HG03571 (cell line): ENCODE data around the gene GLP1R.

Experiments
- ATAC-seq: cut with Tn5 transposase; IDR thresholded peaks from one replicate; pipeline ENCODE4 v1.9.1; 2021; ENCODE audit not compliant: unreplicated experiment

Gene GLP1R

DNA sequence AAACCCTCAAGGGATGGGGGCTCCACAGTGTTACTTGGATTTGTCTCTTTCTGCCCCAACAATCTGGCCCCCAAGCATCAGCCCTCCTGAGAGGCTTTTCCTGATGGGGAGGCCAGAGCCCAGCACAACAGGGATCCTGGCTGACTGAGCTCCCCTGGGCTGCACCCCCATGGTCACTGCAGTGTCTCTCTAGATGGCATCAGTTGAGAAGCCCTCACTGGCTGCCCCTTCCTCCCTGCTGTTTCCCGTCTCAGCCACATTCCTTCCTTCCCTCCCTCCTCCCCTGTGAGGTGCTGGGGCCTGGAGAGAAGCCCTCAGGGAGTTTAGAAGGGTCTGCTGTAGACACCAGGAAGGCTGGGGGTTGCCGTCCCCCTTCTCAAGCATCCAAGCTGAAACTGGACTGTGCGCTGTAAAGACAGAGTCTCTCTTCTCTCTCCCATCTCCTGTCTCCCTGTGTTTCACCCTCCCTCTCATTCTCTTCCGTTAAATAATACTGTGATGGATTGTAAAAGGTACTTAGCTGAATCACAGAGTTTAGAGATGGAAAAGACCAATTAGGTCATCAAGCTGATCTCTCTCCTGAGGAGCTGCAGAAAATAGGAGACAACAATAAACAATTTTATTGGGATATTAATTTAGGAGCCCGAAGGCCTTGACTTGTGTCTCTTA lies 36.7 kb downstream of the GLP1R start:
- ATAC-seq, result no peak

DNA sequence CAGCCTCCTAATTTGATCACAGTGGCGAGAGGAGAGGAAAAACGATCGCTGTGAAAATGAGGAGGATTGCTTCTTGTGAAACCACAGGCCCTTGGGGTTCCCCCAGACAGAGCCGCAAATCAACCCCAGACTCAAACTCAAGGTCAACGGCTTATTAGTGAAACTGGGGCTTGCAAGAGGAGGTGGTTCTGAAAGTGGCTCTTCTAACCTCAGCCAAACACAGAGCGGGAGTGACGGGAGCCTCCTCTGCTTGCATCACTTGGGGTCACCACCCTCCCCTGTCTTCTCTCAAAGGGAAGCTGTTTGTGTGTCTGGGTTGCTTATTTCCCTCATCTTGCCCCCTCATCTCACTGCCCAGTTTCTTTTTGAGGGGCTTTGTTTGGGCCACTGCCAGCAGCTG lies 37.7 kb downstream of the GLP1R start:
- ATAC-seq, result no peak

DNA sequence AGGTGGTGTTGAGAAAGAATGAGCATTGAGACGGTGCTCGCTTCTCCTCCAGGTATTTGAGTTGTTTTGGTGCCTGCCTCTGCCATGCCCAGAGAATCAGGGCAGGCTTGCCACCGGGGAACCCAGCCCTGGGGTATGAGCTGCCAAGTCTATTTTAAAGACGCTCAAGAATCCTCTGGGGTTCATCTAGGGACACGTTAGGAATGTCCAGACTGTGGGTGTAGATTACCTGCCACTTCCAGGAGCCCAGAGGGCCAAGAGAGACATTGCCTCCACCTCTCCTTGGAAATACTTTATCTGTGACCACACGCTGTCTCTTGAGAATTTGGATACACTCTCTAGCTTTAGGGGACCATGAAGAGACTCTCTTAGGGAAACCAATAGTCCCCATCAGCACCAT lies 38.1 kb downstream of the GLP1R start:
- ATAC-seq, result no peak

GRCh38 chr6:39087197-39087596 lies 38.6 kb downstream of the GLP1R start:
- ATAC-seq, result no peak

DNA sequence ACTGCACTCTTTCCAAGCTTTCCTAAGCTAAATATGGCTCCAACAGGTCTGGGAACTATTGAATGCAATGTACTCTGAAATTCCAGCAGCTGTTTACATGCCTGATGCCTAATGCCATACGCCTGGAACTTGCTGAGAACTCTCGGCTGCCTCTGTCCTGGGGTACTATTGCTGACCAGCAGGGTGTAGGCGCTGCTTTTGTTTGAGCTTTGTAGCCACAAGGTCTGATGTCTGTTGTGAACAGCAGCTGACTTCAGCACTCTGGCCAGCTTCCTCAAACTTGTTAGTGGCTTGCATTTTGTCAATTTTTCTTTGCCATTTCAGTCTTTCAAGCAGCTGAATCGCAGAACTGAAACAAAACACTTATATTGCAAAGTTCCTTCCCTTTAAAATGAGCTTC lies 39.8 kb downstream of the GLP1R start:
- ATAC-seq, result no peak

DNA sequence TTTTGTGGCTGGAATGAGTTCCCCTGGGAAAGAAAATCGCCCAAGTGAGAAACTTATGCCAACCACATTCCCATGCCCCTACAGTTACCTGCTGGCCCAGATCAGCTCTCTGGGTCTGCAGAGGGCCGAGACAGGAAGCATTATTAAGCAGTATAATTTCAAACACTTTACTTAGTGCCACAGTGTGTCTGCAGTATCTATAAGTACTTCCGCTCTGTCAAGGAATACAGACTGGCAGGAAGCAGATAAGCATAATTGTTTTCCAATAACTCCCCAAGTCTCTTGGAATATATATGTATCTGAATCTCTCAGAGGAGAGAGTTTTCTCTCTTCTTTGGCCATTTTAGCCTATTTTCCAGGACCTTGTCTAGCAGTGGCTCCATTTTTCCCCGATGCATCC lies 41.5 kb downstream of the GLP1R start:
- no peak for ATAC-seq

DNA sequence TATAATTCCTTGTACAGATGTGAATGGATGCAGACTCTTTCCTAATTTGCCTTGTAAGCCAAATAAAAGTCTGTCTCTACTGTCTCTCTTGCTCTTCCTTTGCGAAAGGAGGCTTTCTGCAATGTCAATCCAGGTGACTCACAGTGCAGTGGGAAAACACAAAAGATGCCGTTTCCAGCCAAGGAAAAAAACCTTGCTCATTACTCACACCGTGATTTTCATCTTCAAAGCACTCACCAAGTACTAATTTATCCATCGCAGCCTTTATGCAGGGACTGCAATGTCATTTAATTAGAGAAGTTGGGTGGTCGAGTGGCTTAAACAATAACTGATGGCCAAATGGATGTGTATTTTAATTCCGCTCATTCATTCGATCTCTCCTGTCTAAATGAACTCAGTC lies 42.6 kb downstream of the GLP1R start:
- no peak for ATAC-seq

- ATAC-seq, result no peak
These were observed 43.5 kb downstream of the GLP1R start for GRCh38 chr6:39092124-39092523.

GRCh38 chr6:39093149-39093708 lies 44.6 kb downstream of the GLP1R start:
- ATAC-seq, result no peak

DNA sequence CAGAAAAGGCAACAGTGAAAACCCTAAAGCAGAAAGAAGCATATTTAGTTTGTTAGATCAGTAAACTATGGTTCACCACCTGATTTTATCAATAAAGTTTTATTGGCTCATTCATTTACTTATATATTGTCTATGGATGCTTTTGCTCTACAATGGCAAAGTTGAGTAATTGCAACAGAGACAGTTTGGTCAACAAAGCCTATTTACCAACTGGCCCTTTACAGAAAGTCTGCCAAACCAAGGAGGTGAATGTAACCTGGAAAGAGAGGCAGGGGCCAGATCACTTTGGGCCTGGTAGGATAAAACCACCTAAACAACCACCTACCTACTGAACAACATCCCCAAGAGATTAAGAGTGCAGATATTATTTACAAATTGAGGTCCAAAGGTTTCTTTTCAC lies 47.0 kb downstream of the GLP1R start:
- no peak for ATAC-seq

DNA sequence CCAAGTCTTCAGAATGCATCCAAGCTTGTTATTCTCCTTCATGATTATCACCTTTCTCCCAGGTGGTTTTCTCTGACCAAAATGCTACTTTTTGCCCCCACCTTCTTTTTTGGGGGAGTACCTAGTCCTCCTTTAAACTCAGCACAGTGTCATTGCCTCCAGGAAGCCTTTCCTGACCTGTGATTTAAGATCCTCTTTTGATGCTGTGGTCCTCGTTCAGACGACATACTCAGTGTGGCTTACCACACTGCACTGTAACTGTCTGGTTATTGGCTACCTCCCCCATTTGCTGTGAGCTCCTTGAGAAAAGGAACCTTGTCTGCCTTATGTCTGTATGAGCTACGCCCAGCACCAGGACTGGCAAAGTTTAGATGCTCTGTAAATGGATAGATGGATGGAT lies 51.8 kb downstream of the GLP1R start:
- ATAC-seq, result no peak

DNA sequence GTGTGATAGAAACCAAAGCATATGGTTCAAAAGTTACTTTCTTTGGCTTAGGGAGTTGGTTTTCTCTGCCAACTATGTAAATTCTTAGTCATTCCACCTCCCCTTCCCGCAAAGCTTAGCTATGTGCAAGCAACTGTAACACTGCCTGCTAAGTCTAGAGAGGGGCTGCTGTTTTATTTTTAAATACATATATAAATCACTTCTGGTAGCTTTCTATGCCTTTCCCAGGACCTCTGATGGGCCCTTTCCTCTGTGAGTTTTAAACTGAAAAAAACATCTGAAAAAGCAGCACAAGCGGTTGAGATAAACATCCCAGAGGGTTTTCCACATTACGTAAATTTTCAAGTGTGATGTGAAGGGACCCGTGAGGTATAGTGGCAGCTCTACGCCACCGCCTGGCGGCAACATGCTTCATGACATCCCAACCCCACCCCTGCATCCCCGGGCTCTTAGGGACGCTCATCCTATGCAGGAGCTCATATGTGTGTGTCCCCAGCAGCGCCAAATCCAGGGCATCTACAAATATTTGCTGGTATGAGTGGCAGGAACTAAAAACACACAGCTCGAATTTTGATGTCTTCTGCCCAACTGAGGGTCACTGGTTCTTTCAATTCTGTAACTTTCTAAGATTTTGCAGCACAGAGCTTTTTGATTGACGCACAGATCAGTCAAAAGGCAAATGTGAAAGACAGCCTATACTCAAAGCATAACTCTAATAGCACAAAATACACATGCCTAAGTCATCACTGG lies 53.7 kb downstream of the GLP1R start:
- ATAC-seq, result no peak

DNA sequence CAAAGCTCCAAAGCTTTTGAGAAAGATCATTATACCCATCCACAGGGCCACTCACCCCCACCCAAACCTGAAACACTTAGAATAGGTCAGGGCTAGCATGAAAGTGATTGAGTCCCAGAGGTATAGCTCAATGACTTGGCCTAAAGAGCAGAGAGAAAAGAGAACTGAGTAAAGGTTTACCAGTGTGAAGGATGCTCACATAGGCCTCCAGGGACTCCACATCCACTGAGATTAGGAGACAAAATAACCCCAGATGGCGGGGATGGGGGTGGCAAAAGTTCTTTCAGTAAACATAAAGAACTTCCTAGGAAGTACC lies 54.2 kb downstream of the GLP1R start:
- no peak for ATAC-seq

DNA sequence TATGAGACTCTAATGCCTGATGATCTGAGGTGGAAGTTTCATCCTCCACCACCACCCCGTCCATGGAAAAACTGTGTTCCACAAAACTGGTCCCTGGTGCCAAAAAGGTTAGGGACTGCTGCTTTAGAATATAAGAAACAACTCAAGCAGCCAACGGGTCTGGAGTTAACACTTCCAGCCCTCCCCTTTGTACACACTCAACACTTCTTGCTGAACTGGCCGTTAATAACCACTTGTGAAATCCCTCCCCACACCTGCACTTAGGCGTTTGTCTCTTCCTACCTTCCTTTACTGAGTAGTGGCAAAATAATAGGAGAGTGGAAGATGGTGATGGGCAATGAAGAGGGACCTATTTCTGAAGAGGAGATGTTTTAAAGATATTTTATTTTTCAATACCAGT lies 55.9 kb downstream of the GLP1R start:
- no peak for ATAC-seq

DNA sequence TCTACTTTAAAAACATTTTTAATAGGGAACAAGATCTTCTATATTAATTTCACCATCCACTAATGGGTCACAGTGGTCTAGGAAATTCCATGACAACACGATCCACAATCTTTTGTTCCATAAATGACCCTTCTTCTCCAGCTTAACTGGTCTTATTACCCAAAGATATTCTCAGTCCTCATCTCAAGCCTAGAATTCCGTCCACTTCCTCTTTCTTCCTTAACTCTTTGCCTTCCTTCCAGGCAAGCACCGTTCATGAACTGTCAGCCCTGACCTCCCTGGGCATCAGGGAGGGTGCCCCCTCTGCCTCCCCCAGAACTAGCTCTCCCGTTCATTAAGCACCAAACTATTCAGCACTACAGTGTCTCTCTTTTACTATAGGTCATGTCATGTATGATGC lies 58.5 kb downstream of the GLP1R start:
- no peak for ATAC-seq

DNA sequence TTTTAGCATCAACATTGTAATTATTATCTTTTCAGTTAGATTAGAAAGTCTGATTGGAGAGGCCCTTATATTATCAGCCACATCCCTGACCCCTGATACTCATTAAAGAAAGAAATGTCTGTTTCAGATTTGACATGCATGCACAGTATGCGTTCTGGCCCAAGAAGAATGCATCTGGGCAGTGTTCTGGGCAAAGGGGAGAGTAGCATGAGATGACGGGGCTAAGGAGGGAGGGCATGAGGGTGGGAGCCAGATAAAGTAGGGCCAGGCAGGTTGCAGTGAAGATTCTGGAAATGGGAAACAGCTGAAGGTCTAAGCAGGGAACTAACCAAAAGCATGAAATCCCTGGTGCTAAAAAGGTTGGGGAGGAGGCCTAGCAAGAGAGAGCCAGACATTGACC lies 59.1 kb downstream of the GLP1R start:
- no peak for ATAC-seq

GRCh38 chr6:39108041-39108839 lies 59.7 kb downstream of the GLP1R start:
- ATAC-seq, result no peak

GRCh38 chr6:39111280-39111679 lies 62.7 kb downstream of the GLP1R start:
- no peak for ATAC-seq

- no peak for ATAC-seq
These were observed 65.2 kb downstream of the GLP1R start for GRCh38 chr6:39113788-39114187.

GRCh38 chr6:39114388-39114703 lies 65.8 kb downstream of the GLP1R start:
- peak; percentile 12 for ATAC-seq

DNA sequence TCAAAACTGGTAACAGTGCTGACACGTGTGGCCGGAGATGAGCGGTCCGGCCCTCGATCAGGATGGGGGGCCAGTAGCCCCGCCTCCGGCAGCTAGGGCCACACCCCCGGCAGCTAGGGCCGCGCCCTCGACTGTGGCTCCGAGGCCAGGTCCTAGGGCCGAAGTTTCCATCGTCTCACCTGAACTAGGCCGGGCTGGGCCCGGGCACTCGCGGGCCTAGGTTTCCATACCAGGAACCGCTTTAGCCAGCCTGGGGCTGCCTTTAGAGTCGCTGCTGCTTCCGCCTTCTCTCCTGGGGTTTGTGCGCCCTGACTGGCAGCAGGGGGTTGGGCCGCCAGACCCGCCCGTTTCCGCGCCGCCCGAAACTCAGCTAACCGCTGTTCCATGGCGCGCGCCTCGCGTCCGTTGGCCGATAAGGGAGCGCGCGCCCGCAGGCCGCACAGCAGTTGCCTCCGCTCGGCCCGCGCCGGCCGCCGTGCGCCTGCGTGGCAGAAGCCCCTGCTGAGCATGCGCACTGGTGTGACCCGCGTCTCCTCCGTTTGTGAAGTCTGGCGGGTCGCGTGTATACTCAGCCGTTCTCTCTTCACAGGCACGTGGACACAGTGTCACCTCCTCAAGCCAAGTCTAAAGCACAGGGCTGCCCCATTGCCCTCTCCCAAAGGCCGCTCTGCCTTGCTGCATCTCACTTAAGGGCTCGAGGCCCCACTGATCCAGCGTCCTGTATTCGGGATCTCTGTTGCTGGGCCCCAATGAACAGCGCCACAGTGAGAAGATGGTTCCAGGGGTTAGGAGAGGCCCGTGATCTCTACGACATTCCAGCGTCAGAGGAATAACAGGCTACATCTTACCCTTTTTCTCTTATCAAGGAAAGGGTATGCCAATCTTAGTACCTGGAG lies 66.4 kb downstream of the GLP1R start, which contains the start of gene SAYSD1:
TSS of gene SAYSD1 (minus strand) at position 483 of the 896 bp plus-strand sequence. CDS start at position 386, 97 bp downstream.
- peak; percentile 92 for ATAC-seq
